GM03348 (cell line): Measurements from ENCODE around the gene FOXA3.
"Not testable (repeated sequence)": the region's sequence is repeated elsewhere in the genome, so short reads cannot be mapped to it uniquely, and the experiment has no call there.

ENCODE experiments used
- DNase-seq: peaks from one replicate; pipeline ENCODE4 v3.0.0; 2012; ENCODE audit warnings: low spot score

Gene FOXA3

DNA sequence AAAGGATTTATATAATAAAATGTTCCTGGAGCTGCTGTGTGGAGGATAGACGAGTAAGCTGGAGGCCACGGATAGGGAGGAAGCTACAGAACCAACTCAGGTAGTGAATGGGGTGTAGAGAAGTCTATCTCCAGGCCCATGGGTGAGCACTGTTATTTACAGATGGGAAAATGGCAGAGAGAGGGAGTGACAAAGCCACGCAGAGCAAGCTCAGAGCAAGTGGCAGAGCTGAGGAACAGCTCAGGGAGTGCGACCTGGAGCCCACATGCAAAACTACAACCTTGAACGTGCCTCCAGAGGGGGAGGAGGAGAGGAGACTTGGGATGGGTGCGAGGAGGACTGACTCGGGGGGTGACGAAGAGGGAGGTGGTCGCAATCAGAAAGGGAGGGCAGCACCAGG lies 35.6 kb upstream of the FOXA3 start:
- DNase-seq = no peak

GRCh38 chr19:45828945-45829344 lies 35.2 kb upstream of the FOXA3 start:
- DNase-seq = no peak

- no peak for DNase-seq
Measured at GRCh38 chr19:45834970-45835369, 29.2 kb upstream of the FOXA3 start.

- DNase-seq = no peak
Measured at GRCh38 chr19:45842198-45842597, 21.9 kb upstream of the FOXA3 start.

- DNase-seq = no peak
Measured at GRCh38 chr19:45847663-45848062, 16.5 kb upstream of the FOXA3 start.

- DNase-seq = no peak
Measured at GRCh38 chr19:45848922-45849321, 15.2 kb upstream of the FOXA3 start.

GRCh38 chr19:45852145-45852750 lies 11.9 kb upstream of the FOXA3 start:
- no peak for DNase-seq

- no peak for DNase-seq
Measured at GRCh38 chr19:45852983-45853382, 11.1 kb upstream of the FOXA3 start.

DNA sequence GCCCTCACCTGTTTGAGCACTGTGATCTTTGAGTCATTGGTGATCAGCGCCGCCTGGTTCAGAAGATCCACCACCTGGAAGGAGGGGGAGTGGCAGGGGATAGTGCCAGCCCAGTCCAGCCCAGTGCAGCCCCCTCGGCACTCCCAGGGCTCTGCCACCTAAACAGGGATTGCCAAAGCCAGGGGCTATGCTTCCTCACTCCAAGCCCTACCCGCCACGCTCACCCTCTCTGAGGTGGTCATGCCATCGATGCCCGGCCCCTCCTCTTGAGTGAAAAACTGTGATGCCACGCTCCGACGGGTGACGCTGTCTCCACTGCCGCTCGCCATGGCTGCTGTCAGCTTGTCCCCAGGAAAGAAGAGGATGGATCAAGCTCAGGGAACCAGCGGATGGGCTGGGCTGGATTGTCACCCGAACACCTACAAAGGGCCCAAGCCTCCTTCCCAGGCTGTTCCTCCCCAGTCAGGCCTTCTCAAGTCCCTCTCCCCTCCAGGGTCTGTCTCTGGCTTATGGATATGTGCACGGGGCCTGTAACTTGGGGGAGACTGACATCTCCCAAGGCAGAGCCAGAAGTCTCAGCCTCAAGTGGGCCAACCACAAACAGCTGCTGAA lies 9.9 kb upstream of the FOXA3 start:
- no peak for DNase-seq

GRCh38 chr19:45860359-45861259 lies 3.5 kb upstream of the FOXA3 start:
- DNase-seq = no peak

GRCh38 chr19:45862271-45862563 lies 1.9 kb upstream of the FOXA3 start:
- DNase-seq = no peak

DNA sequence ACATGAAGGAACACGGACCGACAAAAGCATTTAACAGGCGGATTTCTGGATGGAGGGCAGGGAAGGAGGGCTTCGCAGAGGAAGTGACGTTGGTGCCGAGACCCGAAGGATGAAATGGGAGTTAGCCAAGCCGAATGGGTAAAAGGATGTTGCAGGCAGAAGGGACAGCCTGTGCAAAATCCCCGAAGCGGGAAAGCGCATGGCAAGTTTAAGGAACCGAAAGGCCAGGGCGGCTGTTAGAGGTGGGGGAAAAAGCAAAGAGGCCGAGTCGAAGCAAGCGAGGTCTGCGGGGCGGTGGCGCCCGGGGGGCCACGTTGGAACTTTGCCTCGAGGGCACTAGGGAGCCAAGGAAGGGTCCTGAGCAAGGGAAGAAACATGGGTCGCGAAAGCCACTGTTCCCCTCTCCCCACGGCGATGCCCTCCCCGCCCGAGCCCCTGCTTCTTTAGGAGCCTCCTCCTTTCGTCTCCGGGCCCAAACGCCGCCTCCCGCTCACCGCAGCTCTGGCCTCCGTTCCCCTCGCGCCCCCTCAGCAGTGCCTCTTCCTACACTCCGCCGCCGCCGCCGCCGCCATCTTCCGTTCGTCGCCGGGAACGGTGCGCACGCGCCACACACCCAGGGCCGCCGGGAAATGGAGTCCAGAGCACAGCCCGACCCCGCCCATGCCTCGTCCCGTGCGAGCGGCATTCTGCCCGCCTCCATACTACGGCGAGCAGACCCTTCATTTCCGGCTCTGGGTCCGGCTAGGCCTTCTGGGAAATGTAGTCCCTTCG lies 1.4 kb upstream of the FOXA3 start, which contains the start of gene SYMPK:
Gene SYMPK (minus strand): TSS at position 584 of the 771 bp plus-strand sequence. CDS start 8,652 bp downstream, outside the sequence.
- DNase-seq = peak; percentile 100

- no peak for DNase-seq
Measured at GRCh38 chr19:45863335-45863839, 739 bp upstream of the FOXA3 start.

GRCh38 chr19:45864629-45865082 lies 530 bp downstream of the FOXA3 start:
- DNase-seq = no peak

DNA sequence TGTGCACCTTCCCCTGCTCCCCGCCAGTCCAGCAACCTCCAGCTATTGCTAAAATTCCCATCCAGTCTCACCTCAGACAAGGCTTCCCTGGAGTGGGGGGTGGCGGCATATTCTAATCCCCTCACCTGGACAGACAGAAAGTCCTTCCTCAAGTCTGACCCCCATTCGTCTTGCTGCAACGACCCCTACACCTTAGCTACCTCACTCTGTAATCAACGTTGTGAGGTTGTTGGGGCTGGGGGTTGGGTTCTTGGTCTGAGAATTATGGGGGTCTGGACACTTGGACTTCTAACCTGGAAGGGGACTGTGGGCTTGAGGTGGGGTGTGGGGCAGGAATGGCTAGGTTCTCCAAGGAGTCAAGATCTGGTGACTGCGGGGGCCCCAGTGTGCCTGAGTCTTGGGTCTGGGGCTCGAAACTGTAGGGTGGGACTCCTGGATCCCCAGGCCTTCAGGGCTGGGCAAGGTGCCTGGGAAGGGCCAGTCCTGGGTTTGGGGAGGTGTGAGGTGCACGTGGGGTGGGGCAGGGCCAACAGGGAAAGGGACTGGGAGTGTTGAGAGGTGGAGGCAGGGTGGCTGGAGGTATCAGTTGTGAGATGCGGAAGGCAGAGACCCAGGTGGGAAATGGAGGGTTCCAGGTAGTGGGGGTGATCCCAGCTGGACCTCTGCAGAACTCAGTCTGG lies 1.3 kb downstream of the FOXA3 start:
- no peak for DNase-seq

GRCh38 chr19:45866400-45867176 lies 2.5 kb downstream of the FOXA3 start:
- no peak for DNase-seq

- DNase-seq = not testable (repeated sequence)
Measured at GRCh38 chr19:45867241-45867640, 3.1 kb downstream of the FOXA3 start.

DNA sequence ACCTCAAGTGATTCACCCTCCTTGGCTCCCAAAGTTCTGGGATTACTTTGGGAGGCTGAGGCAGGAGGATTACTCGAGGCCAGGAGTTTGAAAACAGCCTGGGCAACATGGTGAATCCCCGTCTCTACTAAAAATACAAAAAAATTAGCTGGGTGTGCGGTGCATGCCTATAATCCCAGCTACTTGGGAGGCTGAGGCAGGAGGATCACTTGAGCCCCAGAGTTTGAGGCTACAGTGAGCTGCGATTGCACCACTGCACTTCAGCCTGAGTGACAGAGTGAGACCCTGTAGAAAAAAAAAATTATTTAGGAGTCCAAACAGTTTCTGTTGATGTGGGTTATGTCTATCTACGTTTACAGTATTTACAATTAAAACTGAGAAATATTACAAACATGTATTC lies 6.7 kb downstream of the FOXA3 start:
- DNase-seq = no peak

DNA sequence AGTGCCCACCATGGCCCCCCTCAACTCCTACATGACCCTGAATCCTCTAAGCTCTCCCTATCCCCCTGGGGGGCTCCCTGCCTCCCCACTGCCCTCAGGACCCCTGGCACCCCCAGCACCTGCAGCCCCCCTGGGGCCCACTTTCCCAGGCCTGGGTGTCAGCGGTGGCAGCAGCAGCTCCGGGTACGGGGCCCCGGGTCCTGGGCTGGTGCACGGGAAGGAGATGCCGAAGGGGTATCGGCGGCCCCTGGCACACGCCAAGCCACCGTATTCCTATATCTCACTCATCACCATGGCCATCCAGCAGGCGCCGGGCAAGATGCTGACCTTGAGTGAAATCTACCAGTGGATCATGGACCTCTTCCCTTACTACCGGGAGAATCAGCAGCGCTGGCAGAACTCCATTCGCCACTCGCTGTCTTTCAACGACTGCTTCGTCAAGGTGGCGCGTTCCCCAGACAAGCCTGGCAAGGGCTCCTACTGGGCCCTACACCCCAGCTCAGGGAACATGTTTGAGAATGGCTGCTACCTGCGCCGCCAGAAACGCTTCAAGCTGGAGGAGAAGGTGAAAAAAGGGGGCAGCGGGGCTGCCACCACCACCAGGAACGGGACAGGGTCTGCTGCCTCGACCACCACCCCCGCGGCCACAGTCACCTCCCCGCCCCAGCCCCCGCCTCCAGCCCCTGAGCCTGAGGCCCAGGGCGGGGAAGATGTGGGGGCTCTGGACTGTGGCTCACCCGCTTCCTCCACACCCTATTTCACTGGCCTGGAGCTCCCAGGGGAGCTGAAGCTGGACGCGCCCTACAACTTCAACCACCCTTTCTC lies 8.2 kb downstream of the FOXA3 start:
- no peak for DNase-seq
